ENCODE measurements around the gene NEK7. TPM values are rescaled to one million over a fixed set of nuclear protein-coding genes. Genes with fewer than 3 reads are reported as not detected.

NEK7 gene
- total RNA-seq, 1 donor from 2014 or later, result 44.9 TPM

DNA sequence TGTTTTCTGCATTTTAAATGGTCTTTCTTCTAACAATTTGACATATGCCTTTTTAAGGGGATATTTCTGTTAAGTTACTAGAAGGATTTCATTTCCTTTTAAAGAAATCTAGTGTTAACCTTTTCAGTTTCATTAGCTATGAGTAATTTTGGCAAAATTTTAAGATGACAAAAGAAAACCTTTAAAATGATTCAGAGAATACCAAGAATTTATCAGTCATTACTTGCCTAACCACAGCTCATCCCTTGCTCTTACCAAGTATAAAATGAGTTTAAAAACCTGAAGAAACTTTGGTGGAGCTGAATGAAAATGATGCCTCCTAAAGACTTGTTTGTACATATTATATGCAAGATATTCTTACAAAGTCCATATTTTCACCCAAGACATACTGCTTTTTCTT is 101.7 kb downstream of the NEK7 start:
- Mint-ChIP-seq H3K27me3 (ENCODE audit: unreplicated experiment) (no peaks in the 10 kb centered on the region), H3K27ac (ENCODE audit: unreplicated experiment) (no peak overlapping the region), H3K9me3 (ENCODE audit: unreplicated experiment) (no peaks in the 10 kb centered on the region), H3K36me3 (ENCODE audit: low read depth, unreplicated experiment) (no peaks in the 10 kb centered on the region), H3K4me3 (ENCODE audit: unreplicated experiment) (no peak overlapping the region), H3K4me1 (ENCODE audit: unreplicated experiment) (peaks cover 7% of the 10 kb centered on the region)
- TF ChIP-seq, protein P1, sequence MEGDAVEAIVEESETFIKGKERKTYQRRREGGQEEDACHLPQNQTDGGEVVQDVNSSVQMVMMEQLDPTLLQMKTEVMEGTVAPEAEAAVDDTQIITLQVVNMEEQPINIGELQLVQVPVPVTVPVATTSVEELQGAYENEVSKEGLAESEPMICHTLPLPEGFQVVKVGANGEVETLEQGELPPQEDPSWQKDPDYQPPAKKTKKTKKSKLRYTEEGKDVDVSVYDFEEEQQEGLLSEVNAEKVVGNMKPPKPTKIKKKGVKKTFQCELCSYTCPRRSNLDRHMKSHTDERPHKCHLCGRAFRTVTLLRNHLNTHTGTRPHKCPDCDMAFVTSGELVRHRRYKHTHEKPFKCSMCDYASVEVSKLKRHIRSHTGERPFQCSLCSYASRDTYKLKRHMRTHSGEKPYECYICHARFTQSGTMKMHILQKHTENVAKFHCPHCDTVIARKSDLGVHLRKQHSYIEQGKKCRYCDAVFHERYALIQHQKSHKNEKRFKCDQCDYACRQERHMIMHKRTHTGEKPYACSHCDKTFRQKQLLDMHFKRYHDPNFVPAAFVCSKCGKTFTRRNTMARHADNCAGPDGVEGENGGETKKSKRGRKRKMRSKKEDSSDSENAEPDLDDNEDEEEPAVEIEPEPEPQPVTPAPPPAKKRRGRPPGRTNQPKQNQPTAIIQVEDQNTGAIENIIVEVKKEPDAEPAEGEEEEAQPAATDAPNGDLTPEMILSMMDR (IDR thresholded peaks at IDR 0.05; ENCODE audit: unreplicated experiment), result no peak
- DNase-seq (ENCODE audit: low spot score), result no peak

- Mint-ChIP-seq H3K9me3 (ENCODE audit: unreplicated experiment) (no peaks in the 10 kb centered on the region), H3K4me1 (ENCODE audit: unreplicated experiment) (peaks cover 5% of the 10 kb centered on the region), H3K27ac (ENCODE audit: unreplicated experiment) (no peak overlapping the region), H3K4me3 (ENCODE audit: unreplicated experiment) (no peak overlapping the region), H3K36me3 (ENCODE audit: low read depth, unreplicated experiment) (no peaks in the 10 kb centered on the region), H3K27me3 (ENCODE audit: unreplicated experiment) (no peaks in the 10 kb centered on the region)
- DNase-seq (ENCODE audit: low spot score), result no peak
- TF ChIP-seq, protein P1 (IDR thresholded peaks at IDR 0.05; ENCODE audit: unreplicated experiment), result no peak
Measured at GRCh38 chr1:198259333-198260074, 102.7 kb downstream of the NEK7 start.

DNA sequence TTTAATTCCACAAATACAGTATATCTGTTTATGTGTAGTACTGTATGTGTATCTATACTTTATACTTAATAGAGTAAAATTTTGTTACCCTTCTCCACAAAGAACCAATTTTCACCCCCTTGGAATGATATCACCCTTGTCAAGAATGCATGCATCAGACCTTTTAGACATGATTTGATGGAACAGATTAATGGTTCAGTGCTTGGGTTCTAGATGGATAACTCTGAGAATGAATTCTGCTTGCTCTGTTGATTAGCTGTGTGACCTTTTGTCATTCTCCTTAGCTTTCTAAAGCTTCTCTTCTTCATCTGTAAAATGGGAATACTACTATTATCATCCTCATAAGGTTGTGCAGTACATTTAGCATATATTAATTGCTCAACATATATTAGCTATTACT is 105.1 kb downstream of the NEK7 start:
- Mint-ChIP-seq H3K4me3 (ENCODE audit: unreplicated experiment) (no peak overlapping the region), H3K27me3 (ENCODE audit: unreplicated experiment) (no peaks in the 10 kb centered on the region), H3K9me3 (ENCODE audit: unreplicated experiment) (no peaks in the 10 kb centered on the region), H3K36me3 (ENCODE audit: low read depth, unreplicated experiment) (no peaks in the 10 kb centered on the region), H3K4me1 (ENCODE audit: unreplicated experiment) (peaks cover 11% of the 10 kb centered on the region), H3K27ac (ENCODE audit: unreplicated experiment) (no peak overlapping the region)
- DNase-seq (ENCODE audit: low spot score), result no peak
- TF ChIP-seq, protein P1 (IDR thresholded peaks at IDR 0.05; ENCODE audit: unreplicated experiment), result no peak

DNA sequence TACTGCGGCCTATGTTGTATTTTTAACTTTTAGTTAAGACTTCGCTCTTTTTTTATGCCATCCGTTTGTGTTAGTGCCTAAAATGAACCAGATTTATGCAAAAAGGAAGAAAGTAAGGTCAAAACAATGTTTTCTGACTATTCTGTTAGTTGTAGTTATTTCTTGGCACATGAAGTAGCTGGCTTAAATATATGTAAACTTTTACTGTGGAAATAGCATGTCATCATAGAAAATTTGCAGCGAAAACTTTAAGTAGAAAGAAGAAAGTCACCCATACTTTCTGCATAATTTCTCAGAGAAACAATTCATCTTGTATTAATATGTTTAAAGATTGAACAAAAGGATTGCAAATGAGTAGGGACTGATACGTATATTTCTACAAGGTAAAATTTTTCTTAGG is 106.4 kb downstream of the NEK7 start:
- Mint-ChIP-seq H3K27me3 (ENCODE audit: unreplicated experiment) (no peaks in the 10 kb centered on the region), H3K36me3 (ENCODE audit: low read depth, unreplicated experiment) (no peaks in the 10 kb centered on the region), H3K4me3 (ENCODE audit: unreplicated experiment) (no peak overlapping the region), H3K27ac (ENCODE audit: unreplicated experiment) (no peak overlapping the region), H3K4me1 (ENCODE audit: unreplicated experiment) (peaks cover 11% of the 10 kb centered on the region), H3K9me3 (ENCODE audit: unreplicated experiment) (no peaks in the 10 kb centered on the region)
- no peak for DNase-seq (ENCODE audit: low spot score)
- TF ChIP-seq, protein P1 (IDR thresholded peaks at IDR 0.05; ENCODE audit: unreplicated experiment), result no peak

GRCh38 chr1:198264282-198264681 is 107.5 kb downstream of the NEK7 start:
- H3K27ac Mint-ChIP-seq (ENCODE audit: unreplicated experiment), result no peak overlapping the region
- TF ChIP-seq, protein P1 (IDR thresholded peaks at IDR 0.05; ENCODE audit: unreplicated experiment), result no peak
- no peak overlapping the region for H3K4me3 Mint-ChIP-seq (ENCODE audit: unreplicated experiment)
- H3K27me3 Mint-ChIP-seq (ENCODE audit: unreplicated experiment), result no peaks in the 10 kb centered on the region
- H3K9me3 Mint-ChIP-seq (ENCODE audit: unreplicated experiment), result no peaks in the 10 kb centered on the region
- peaks cover 11% of the 10 kb centered on the region for H3K4me1 Mint-ChIP-seq (ENCODE audit: unreplicated experiment)
- no peak for DNase-seq (ENCODE audit: low spot score)
- no peaks in the 10 kb centered on the region for H3K36me3 Mint-ChIP-seq (ENCODE audit: low read depth, unreplicated experiment)

All from endothelial cell (in vitro differentiated cells).